ENCODE results near the gene ARID1B.

ARID1B gene

GRCh38 chr6:157187182-157188083 is 410.3 kb downstream of the ARID1B start (continued):
- TF ChIP-seq ZNF148 (tag by site-specific recombination; IDR thresholded peaks at IDR 0.05; ENCODE audit: borderline replicate concordance) (no peak), ZFP69B (tag by site-specific recombination; IDR thresholded peaks at IDR 0.05) (peak; percentile 19; the same call in 1 of the 2 replicates), PRDM10 (tag by site-specific recombination; IDR thresholded peaks at IDR 0.05) (peak; percentile 81), SP2 (tag by site-specific recombination; IDR thresholded peaks at IDR 0.05) (peak; percentile 55), ZNF341 (tag by site-specific recombination; IDR thresholded peaks at IDR 0.05; ENCODE audit: low read depth) (peak; percentile 95), ZNF610 (tag by site-specific recombination; IDR thresholded peaks at IDR 0.05; ENCODE audit: borderline replicate concordance) (no peak), ZNF626 (tag by site-specific recombination; IDR thresholded peaks at IDR 0.05) (no peak), ZNF692 (tag by site-specific recombination; IDR thresholded peaks at IDR 0.05) (0 out of 2 replicates have a peak, but pooled peaks have one; percentile 12), ZNF843 (tag by site-specific recombination; IDR thresholded peaks at IDR 0.05) (peak; percentile 84), ZBTB8A (tag by site-specific recombination; IDR thresholded peaks at IDR 0.05) (0 out of 2 replicates have a peak, but pooled peaks have one; percentile 12), ZBTB44 (tag by site-specific recombination; IDR thresholded peaks at IDR 0.05) (0 out of 2 replicates have a peak, but pooled peaks have one; percentile 4), ZNF596 (tag by site-specific recombination; IDR thresholded peaks at IDR 0.05) (no peak), ZNF629 (tag by site-specific recombination; IDR thresholded peaks at IDR 0.05) (peak; percentile 89), PRDM1 (tag by site-specific recombination; IDR thresholded peaks at IDR 0.05) (peak; percentile 54; the same call in 1 of the 2 replicates), OSR2 (tag by site-specific recombination; IDR thresholded peaks at IDR 0.05) (peak; percentile 83), TRIM28 (IDR thresholded peaks at IDR 0.05; ENCODE audit: borderline replicate concordance, low read length) (peak; percentile 95), ZNF558 (tag by site-specific recombination; IDR thresholded peaks at IDR 0.05) (no peak; the same call in 1 of the 2 replicates), ZBTB17 (tag by site-specific recombination; IDR thresholded peaks at IDR 0.05) (peak; percentile 96), FEZF1 (tag by site-specific recombination; IDR thresholded peaks at IDR 0.05) (peak; percentile 86), TCF7L2 (IDR thresholded peaks at IDR 0.05; ENCODE audit: borderline replicate concordance, low read depth, low read length) (peak; percentile 81; the same call in 1 of the 2 replicates), KLF17 (tag by site-specific recombination; IDR thresholded peaks at IDR 0.05) (peak; percentile 83), SP3 (tag by site-specific recombination; IDR thresholded peaks at IDR 0.05) (peak; percentile 47), ZNF561 (tag by site-specific recombination; IDR thresholded peaks at IDR 0.05; ENCODE audit: borderline replicate concordance) (peak; percentile 41; the same call in 1 of the 2 replicates), AEBP2 (tag by site-specific recombination; IDR thresholded peaks at IDR 0.05; ENCODE audit: borderline replicate concordance) (no peak), SP7 (tag by site-specific recombination; IDR thresholded peaks at IDR 0.05) (peak; percentile 95)

Data from HEK293 (cell line).